Lung (tissue), 12 donors: ENCODE measurements around the gene IL21R. TPM values are rescaled to one million over a fixed set of nuclear protein-coding genes. Genes with fewer than 3 reads are reported as not detected.

Experiments
- ATAC-seq: fragments of 200-7000 bp; cut with Tn5 transposase; one replicate; pipeline ENCODE4 v1.9.1; 2020; ENCODE audit warnings: moderate number of reproducible peaks; ENCODE audit not compliant: insufficient read depth, low FRiP score
- DNase-seq, 3 donors: peaks; one replicate each; pipeline ENCODE4 v3.0.0-alpha.2; 2013 to 2017
- H3K27ac ChIP-seq, 2 donors: one replicate each; pipeline ENCODE4 v1.5.1; 2013; ENCODE audit warnings: mild to moderate bottlenecking in 2 of 2, moderate library complexity in 2 of 2, control low read depth in 1 of 2, inconsistent platforms in 1 of 2, low read depth in 1 of 2, low read length in 1 of 2
- H3K27me3 ChIP-seq, 3 donors: one replicate each; pipeline ENCODE4 v1.5.1; 2013; ENCODE audit warnings: low read length in 2 of 3; ENCODE audit not compliant: control insufficient read depth in 3 of 3, insufficient read depth in 3 of 3
- H3K36me3 ChIP-seq, 4 donors: one replicate each; pipeline ENCODE4 v1.5.1; 2013; ENCODE audit warnings: low read length in 4 of 4, mild to moderate bottlenecking in 1 of 4, moderate library complexity in 1 of 4; ENCODE audit not compliant: control insufficient read depth in 4 of 4, insufficient read depth in 4 of 4
- H3K4me1 ChIP-seq, 5 donors: one replicate each; pipeline ENCODE4 v1.5.1; 2013; ENCODE audit warnings: low read length in 5 of 5, mild to moderate bottlenecking in 2 of 5, moderate library complexity in 1 of 5; ENCODE audit not compliant: control insufficient read depth in 5 of 5, insufficient read depth in 5 of 5
- H3K4me3 ChIP-seq: one replicate; pipeline ENCODE4 v1.5.1; 2013; ENCODE audit warnings: mild to moderate bottlenecking, control low read depth, moderate library complexity
- H3K9ac ChIP-seq, 2 donors: one replicate each; pipeline ENCODE4 v1.5.1; 2013; ENCODE audit warnings: low read length in 2 of 2, control low read depth in 1 of 2; ENCODE audit not compliant: insufficient read depth in 1 of 2
- H3K9me3 ChIP-seq, 4 donors: one replicate each; pipeline ENCODE4 v1.5.1; 2013; ENCODE audit warnings: low read length in 3 of 4, mild to moderate bottlenecking in 1 of 4, moderate library complexity in 1 of 4; ENCODE audit not compliant: control insufficient read depth in 4 of 4, insufficient read depth in 3 of 4
- WGBS, 2 donors: extraction: QIAGEN DNeasy Blood & Tissue Kit; methylation state at CpG; one replicate each; pipeline ENCODE4 v1.1.7; 2013; 5-methylcytosine and 5-hydroxymethylcytosine counted together
- polyA plus RNA-seq, 2 donors: library from polyadenylated mRNA; stranded (reverse); fragments of 200-250 nt; gene quantifications; one replicate each; pipeline ENCODE4 v1.2.1, GENCODE V29; 2013
- total RNA-seq, 2 donors: library from RNA; depleted of rRNA in 1 of 2; stranded (reverse); fragments of >200 nt in 1 of 2; gene quantifications; one replicate each; pipeline ENCODE4 v1.2.1, GENCODE V29; 2014 to 2021
- TF ChIP-seq, protein P1 (sequence below): IDR thresholded peaks from 2 replicates; pipeline ENCODE4 v1.5.1; 2012; ENCODE audit warnings: mild to moderate bottlenecking; ENCODE audit errors: control extremely low read depth, extremely low read depth
- donor health status: control.
- donor health status: control.
- donor health status: Bipolar disorder and iron deficiency.
- donor health status: healthy.
- donor health status: DM: yes; HTN: yes; CAD: no.

IL21R gene
- total and polyA plus RNA-seq, 4 donors = 1.0 to 6.3 (median 4.0) TPM

GRCh38 chr16:27370318-27370717, 31.7 kb upstream of the IL21R start:
- Histone ChIP-seq H3K4me1 (peaks cover 0 to 7% (median 0%) of the 10 kb centered on the region in 5 donors), H3K27ac (no peak overlapping the region)
- TF ChIP-seq, protein P1, sequence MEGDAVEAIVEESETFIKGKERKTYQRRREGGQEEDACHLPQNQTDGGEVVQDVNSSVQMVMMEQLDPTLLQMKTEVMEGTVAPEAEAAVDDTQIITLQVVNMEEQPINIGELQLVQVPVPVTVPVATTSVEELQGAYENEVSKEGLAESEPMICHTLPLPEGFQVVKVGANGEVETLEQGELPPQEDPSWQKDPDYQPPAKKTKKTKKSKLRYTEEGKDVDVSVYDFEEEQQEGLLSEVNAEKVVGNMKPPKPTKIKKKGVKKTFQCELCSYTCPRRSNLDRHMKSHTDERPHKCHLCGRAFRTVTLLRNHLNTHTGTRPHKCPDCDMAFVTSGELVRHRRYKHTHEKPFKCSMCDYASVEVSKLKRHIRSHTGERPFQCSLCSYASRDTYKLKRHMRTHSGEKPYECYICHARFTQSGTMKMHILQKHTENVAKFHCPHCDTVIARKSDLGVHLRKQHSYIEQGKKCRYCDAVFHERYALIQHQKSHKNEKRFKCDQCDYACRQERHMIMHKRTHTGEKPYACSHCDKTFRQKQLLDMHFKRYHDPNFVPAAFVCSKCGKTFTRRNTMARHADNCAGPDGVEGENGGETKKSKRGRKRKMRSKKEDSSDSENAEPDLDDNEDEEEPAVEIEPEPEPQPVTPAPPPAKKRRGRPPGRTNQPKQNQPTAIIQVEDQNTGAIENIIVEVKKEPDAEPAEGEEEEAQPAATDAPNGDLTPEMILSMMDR = no peak

GRCh38 chr16:27373312-27373711, 28.7 kb upstream of the IL21R start:
- H3K4me3 ChIP-seq = no peak overlapping the region
- TF ChIP-seq, protein P1 = no peak
- H3K36me3 ChIP-seq = no peaks in the 10 kb centered on the region
- peaks cover 0 to 7% (median 0%) of the 10 kb centered on the region in 5 donors for H3K4me1 ChIP-seq
- WGBS, 2 donors = 83 to 96% methylated on average over 3 of the region's 3 CpGs
- H3K9ac ChIP-seq = no peak overlapping the region
- no peak overlapping the region for H3K27ac ChIP-seq
- no peak for DNase-seq
- H3K9me3 ChIP-seq = peaks cover 0 to 2% (median 0%) of the 10 kb centered on the region in 4 donors
- ATAC-seq = no peak
- no peaks in the 10 kb centered on the region for H3K27me3 ChIP-seq

More at GRCh38 chr16:27370318-27370717, 31.7 kb upstream of the IL21R start:
- no peak for DNase-seq
- Histone ChIP-seq H3K9me3 (peaks cover 0 to 2% (median 0%) of the 10 kb centered on the region in 4 donors), H3K36me3 (no peaks in the 10 kb centered on the region), H3K9ac (no peak overlapping the region), H3K4me3 (no peak overlapping the region), H3K27me3 (no peaks in the 10 kb centered on the region)
- ATAC-seq = no peak

GRCh38 chr16:27374221-27374803, 27.7 kb upstream of the IL21R start:
- DNase-seq (no peak), ATAC-seq (no peak)
- Histone ChIP-seq H3K27ac (peak overlapping the region in 1 of 2 donors; percentile 64), H3K4me1 (peaks cover 0 to 7% (median 0%) of the 10 kb centered on the region in 5 donors), H3K4me3 (no peak overlapping the region), H3K9me3 (peaks cover 0 to 2% (median 0%) of the 10 kb centered on the region in 4 donors), H3K36me3 (no peaks in the 10 kb centered on the region), H3K9ac (peak overlapping the region in 1 of 2 donors; percentile 19), H3K27me3 (no peaks in the 10 kb centered on the region)
- TF ChIP-seq, protein P1 = no peak
- 40 to 60% methylated on average over 8 of the region's 8 CpGs for WGBS, 2 donors
